HuH-7.5 (cell line): ENCODE data around the gene ATP10A.

Source experiments
- DNase-seq: peaks from one replicate; pipeline ENCODE4 v3.0.0; 2011; ENCODE audit warnings: low spot score

Gene ATP10A

GRCh38 chr15:25677719-25678499, 185.2 kb downstream of the ATP10A start:
- no peak for DNase-seq

GRCh38 chr15:25676070-25676469, 187.1 kb downstream of the ATP10A start:
- no peak for DNase-seq

- no peak for DNase-seq
These were observed 187.7 kb downstream of the ATP10A start for GRCh38 chr15:25675396-25675795.

- no peak for DNase-seq
These were observed 188.2 kb downstream of the ATP10A start for GRCh38 chr15:25674913-25675312.

GRCh38 chr15:25673972-25674371, 189.2 kb downstream of the ATP10A start:
- no peak for DNase-seq

GRCh38 chr15:25673351-25673750, 189.8 kb downstream of the ATP10A start:
- no peak for DNase-seq

GRCh38 chr15:25671132-25671531, 192.0 kb downstream of the ATP10A start:
- DNase-seq: no peak

GRCh38 chr15:25670621-25671020, 192.5 kb downstream of the ATP10A start:
- no peak for DNase-seq

- no peak for DNase-seq
These were observed 193.0 kb downstream of the ATP10A start for GRCh38 chr15:25670025-25670554.

GRCh38 chr15:25668901-25669300, 194.2 kb downstream of the ATP10A start:
- DNase-seq: no peak

- DNase-seq: no peak
These were observed 194.8 kb downstream of the ATP10A start for GRCh38 chr15:25668236-25668795.

GRCh38 chr15:25667829-25668228, 195.3 kb downstream of the ATP10A start:
- no peak for DNase-seq

GRCh38 chr15:25665913-25666312, 197.2 kb downstream of the ATP10A start:
- no peak for DNase-seq

- DNase-seq: no peak
These were observed 198.4 kb downstream of the ATP10A start for GRCh38 chr15:25664761-25665160.

GRCh38 chr15:25663515-25663914, 199.6 kb downstream of the ATP10A start:
- DNase-seq: no peak

- no peak for DNase-seq
These were observed 201.2 kb downstream of the ATP10A start for GRCh38 chr15:25661898-25662297.

- DNase-seq: no peak
These were observed 203.9 kb downstream of the ATP10A start for GRCh38 chr15:25659251-25659650.

- no peak for DNase-seq
These were observed 204.6 kb downstream of the ATP10A start for GRCh38 chr15:25658560-25658959.

- no peak for DNase-seq
These were observed 207.7 kb downstream of the ATP10A start for GRCh38 chr15:25655207-25655948.

- no peak for DNase-seq
These were observed 209.8 kb downstream of the ATP10A start for GRCh38 chr15:25653371-25653770.

- DNase-seq: no peak
These were observed 210.4 kb downstream of the ATP10A start for GRCh38 chr15:25652704-25653103.

- DNase-seq: no peak
These were observed 213.7 kb downstream of the ATP10A start for GRCh38 chr15:25649390-25649789.

GRCh38 chr15:25643120-25643519, 220.0 kb downstream of the ATP10A start:
- DNase-seq: no peak
